Panc1 (cell line): ENCODE data around the gene CWC25. TPM values are rescaled to one million over a fixed set of nuclear protein-coding genes. Genes with fewer than 3 reads are reported as not detected.

Experiments
- ATAC-seq: fragments of 200-7000 bp; cut with Tn5 transposase; 2 replicates; pipeline ENCODE4 v1.9.1; 2020; ENCODE audit warnings: mild to moderate bottlenecking, moderate library complexity
- BruUV-seq: library from RNA; stranded (reverse); fragments of 400-500 nt; replicated peaks from 2 replicates; lab custom pipeline; 2021; lab: Mats Ljungman, UMichigan
- CTCF ChIA-PET: fragments of 300-600 bp; sonication (Branson Sonifier 250); formaldehyde crosslinking; loops from one replicate; lab custom pipeline; 2022; ENCODE audit warnings: antibody characterized with exemption; lab: Charles Lee
- POLR2A ChIA-PET: fragments of 300-600 bp; sonication (Branson Sonifier 250); formaldehyde crosslinking; loops from one replicate; lab custom pipeline; 2022; ENCODE audit warnings: antibody characterized with exemption; lab: Charles Lee
- DNase-seq: peaks from one replicate; pipeline ENCODE4 v3.0.0-alpha.2; 2010; ENCODE audit warnings: low read depth, low spot score
- H3K27ac ChIP-seq: 2 replicates; pipeline ENCODE4 v1.5.1; 2011; ENCODE audit warnings: mild to moderate bottlenecking, low read length, inconsistent platforms
- H3K27me3 ChIP-seq: fragments of 200-500 bp; sonication (Bioruptor generic); 2 replicates; pipeline ENCODE4 v1.6.0; 2014; ENCODE audit warnings: low read length, inconsistent platforms; ENCODE audit not compliant: control insufficient read depth, insufficient read depth
- H3K36me3 ChIP-seq: fragments of 200-500 bp; sonication (Bioruptor generic); 2 replicates; pipeline ENCODE4 v1.5.1; 2014; ENCODE audit warnings: inconsistent platforms, mild to moderate bottlenecking, low read length, moderate library complexity; ENCODE audit not compliant: control insufficient read depth, insufficient read depth
- H3K4me1 ChIP-seq: 2 replicates; pipeline ENCODE4 v1.5.1; 2011; ENCODE audit warnings: inconsistent platforms, mild to moderate bottlenecking, low read length, moderate library complexity; ENCODE audit not compliant: control insufficient read depth, insufficient read depth
- H3K4me3 ChIP-seq, 2 experiments: 2 replicates each; pipeline ENCODE4 v1.5.1; 2011 to 2012; ENCODE audit warnings: low read depth in 2 of 2, low read length in 2 of 2, mild to moderate bottlenecking in 2 of 2, inconsistent platforms in 1 of 2, moderate library complexity in 1 of 2
- H3K9me3 ChIP-seq: fragments of 200-500 bp; sonication (Bioruptor generic); 2 replicates; pipeline ENCODE4 v1.5.1; 2014; ENCODE audit warnings: low read depth, mild to moderate bottlenecking, inconsistent platforms, low read length, moderate library complexity; ENCODE audit not compliant: control insufficient read depth, insufficient read depth
- CTCF ChIP-seq: fragments of 450-650 bp; IDR thresholded peaks from 2 replicates; pipeline ENCODE4 v1.5.1; 2017; ENCODE audit warnings: mild to moderate bottlenecking
- POLR2AphosphoS5 ChIP-seq: IDR thresholded peaks from 2 replicates; pipeline ENCODE4 v1.6.1; 2012; ENCODE audit warnings: mild to moderate bottlenecking, low read depth, low read length, moderate library complexity
- REST ChIP-seq, 2 experiments: IDR thresholded peaks; 2 replicates each; pipeline ENCODE4 v1.6.1; 2011 to 2012; ENCODE audit warnings: low read depth in 2 of 2, control low read depth in 1 of 2, low read length in 1 of 2, mild to moderate bottlenecking in 1 of 2, moderate library complexity in 1 of 2; ENCODE audit not compliant: insufficient read depth in 1 of 2
- SIN3A ChIP-seq: IDR thresholded peaks from 2 replicates; pipeline ENCODE4 v1.6.1; 2012; ENCODE audit warnings: low read depth, mild to moderate bottlenecking, low read length, moderate library complexity, borderline replicate concordance; ENCODE audit not compliant: insufficient read depth
- TCF7L2 ChIP-seq: IDR thresholded peaks from 2 replicates; pipeline ENCODE4 v1.6.1; 2011; ENCODE audit warnings: mild to moderate bottlenecking, low read depth, low read length, inconsistent platforms
- in situ Hi-C: cut with HindIII; loops from 2 replicates; pipeline ENCODE4 v1.10.0; 2016; ENCODE audit warnings: low sequenced_read_pairs, low pct_unique_long_range_greater_than_20kb
- intact Hi-C: fragments of 100-400 bp; cut with micrococcal nuclease; formaldehyde crosslinking; loops from one replicate; pipeline ENCODE4 v1.10.0; 2022; ENCODE audit not compliant: unreplicated experiment
- total RNA-seq: library from RNA; stranded (reverse); gene quantifications from one replicate; pipeline ENCODE4 v1.2.1, GENCODE V29; 2021; ENCODE audit not compliant: unreplicated experiment

Gene CWC25
- total RNA-seq, 1 experiment from 2014 or later: 13.6 TPM

GRCh38 chr17:38761612-38762011 lies 63.5 kb downstream of the CWC25 start:
- DNase-seq: no peak
- H3K27me3 ChIP-seq: no peaks in the 10 kb centered on the region
- ChIA-PET POLR2A (no interaction called here), CTCF (no interaction called here)
- peaks cover 6% of the 10 kb centered on the region; the same call in 1 of the 2 replicates for H3K36me3 ChIP-seq
- no TSS peak for BruUV-seq
- ATAC-seq: peak; percentile 60
- H3K27ac ChIP-seq: no peak overlapping the region
- TF ChIP-seq TCF7L2 (no peak), CTCF (no peak), POLR2AphosphoS5 (no peak), REST (IDR thresholded peaks at IDR 0.05; ENCODE audit: insufficient read depth in 1 of 2, low read depth in 2 of 2, low read length in 1 of 2) (no peak), SIN3A (no peak)
- H3K4me1 ChIP-seq: no peaks in the 10 kb centered on the region
- intact Hi-C loops: no loop called here
- no peaks in the 10 kb centered on the region for H3K9me3 ChIP-seq
- in situ Hi-C loops: no loop called here
- H3K4me3 ChIP-seq: no peak overlapping the region

GRCh38 chr17:38753071-38753506 lies 72.0 kb downstream of the CWC25 start:
- Histone ChIP-seq H3K36me3 (peaks cover 7% of the 10 kb centered on the region), H3K4me1 (no peaks in the 10 kb centered on the region), H3K27me3 (no peaks in the 10 kb centered on the region), H3K9me3 (no peaks in the 10 kb centered on the region), H3K4me3 (peak overlapping the region; percentile 76 to 90), H3K27ac (peak overlapping the region; percentile 96)
- DNase-seq (no peak), ATAC-seq (no peak)
- in situ Hi-C loops: no loop called here
- intact Hi-C loops: no loop called here
- ChIA-PET POLR2A (no interaction called here), CTCF (no interaction called here)
- BruUV-seq: TSS peak; percentile 94
- no peak for TF ChIP-seq REST (IDR thresholded peaks at IDR 0.05; ENCODE audit: insufficient read depth in 1 of 2, low read depth in 2 of 2, low read length in 1 of 2)
